ENCODE measurements around the gene PPID. TPM values are rescaled to one million over a fixed set of nuclear protein-coding genes. Genes with fewer than 3 reads are reported as not detected.

PPID gene
- total and polyA plus RNA-seq, 9 of the 15 experiments (the other 6 are each of a cell fraction or from before 2014, with no cell fraction given) = 46.5 to 160 (median 98.6) TPM

DNA sequence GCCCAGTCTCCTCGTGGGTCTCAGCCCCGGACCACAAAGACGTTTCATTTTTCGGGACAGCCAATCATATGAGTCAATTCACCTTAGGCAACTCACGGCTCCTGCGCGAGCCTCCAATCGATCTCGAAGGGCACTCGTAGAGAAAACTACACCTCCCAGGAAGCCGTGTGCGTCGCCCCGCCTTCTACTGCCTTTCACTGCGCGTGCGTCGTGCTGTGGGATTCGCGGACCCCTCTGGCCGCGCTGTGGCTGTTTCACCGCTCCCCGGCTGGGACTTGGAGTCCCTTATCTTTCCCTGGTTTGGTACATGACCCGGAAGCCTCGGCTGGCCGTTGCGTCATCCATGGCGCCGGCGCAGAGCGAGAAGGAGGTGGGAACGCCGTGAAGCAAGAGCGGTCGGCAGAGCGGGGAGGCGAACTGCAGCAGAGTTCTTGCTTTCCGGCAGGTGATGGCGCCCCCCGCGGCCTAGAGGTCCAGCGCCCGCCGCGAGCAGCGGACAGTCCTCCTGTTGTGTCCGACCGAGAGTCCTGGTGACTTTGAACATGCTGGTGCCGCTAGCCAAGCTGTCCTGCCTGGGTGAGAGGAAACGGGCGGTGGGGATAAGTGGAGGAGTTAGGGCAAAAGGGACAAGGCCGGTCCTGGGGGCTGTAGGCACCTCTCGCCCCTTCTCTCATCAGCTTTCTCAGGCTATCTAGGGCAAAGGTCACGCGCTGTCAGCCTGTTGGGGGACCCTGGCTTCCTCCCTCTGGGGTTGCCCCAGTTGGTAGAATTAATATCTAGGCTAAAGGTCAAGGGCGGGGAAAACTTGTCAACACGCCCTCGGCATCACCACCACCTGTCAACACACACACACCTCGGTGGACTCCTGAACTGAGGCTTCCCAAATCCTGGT is 51.0 kb downstream of the PPID start, which contains the start of gene ETFDH (continued):
- TF ChIP-seq DMBX1 (CRISPR knock-in tag; IDR thresholded peaks at IDR 0.05; ENCODE audit: borderline replicate concordance) (no peak), MEF2A (IDR thresholded peaks at IDR 0.05; ENCODE audit: control insufficient read depth, low read depth, low read length) (no peak), MEF2D (tag; conservative IDR thresholded peaks at IDR 0.05; ENCODE audit: low read depth) (no peak), NFE2 (IDR thresholded peaks at IDR 0.05; ENCODE audit: low read depth) (no peak), ARID2 (IDR thresholded peaks at IDR 0.05) (no peak), ZNF174 (CRISPR knock-in tag; IDR thresholded peaks at IDR 0.05) (no peak), PHB2 (IDR thresholded peaks at IDR 0.05; ENCODE audit: low read depth) (no peak), HNRNPUL1 (IDR thresholded peaks at IDR 0.05; ENCODE audit: low read length) (no peak), ZNF778 (CRISPR knock-in tag; IDR thresholded peaks at IDR 0.05) (no peak), SRSF1 (IDR thresholded peaks at IDR 0.05; ENCODE audit: low read depth, low read length) (no peak), TEAD1 (CRISPR knock-in tag; IDR thresholded peaks at IDR 0.05) (0 out of 4 replicates have a peak, but pooled peaks of 1 of the 2 experiments have one; percentile 22), BCLAF1 (IDR thresholded peaks at IDR 0.05; ENCODE audit: borderline replicate concordance in 1 of 2, control insufficient read depth in 1 of 2, low read depth in 2 of 2, low read length in 1 of 2) (0 out of 4 replicates have a peak, but pooled peaks of 1 of the 2 experiments have one; percentile 21), SIRT6 (IDR thresholded peaks at IDR 0.05; ENCODE audit: low read depth, low read length) (no peak)
- TF ChIP-seq, protein P1, sequence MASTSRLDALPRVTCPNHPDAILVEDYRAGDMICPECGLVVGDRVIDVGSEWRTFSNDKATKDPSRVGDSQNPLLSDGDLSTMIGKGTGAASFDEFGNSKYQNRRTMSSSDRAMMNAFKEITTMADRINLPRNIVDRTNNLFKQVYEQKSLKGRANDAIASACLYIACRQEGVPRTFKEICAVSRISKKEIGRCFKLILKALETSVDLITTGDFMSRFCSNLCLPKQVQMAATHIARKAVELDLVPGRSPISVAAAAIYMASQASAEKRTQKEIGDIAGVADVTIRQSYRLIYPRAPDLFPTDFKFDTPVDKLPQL (IDR thresholded peaks at IDR 0.05; ENCODE audit: extremely low read depth, insufficient read length) = no peak
- TF ChIP-seq, protein P2, sequence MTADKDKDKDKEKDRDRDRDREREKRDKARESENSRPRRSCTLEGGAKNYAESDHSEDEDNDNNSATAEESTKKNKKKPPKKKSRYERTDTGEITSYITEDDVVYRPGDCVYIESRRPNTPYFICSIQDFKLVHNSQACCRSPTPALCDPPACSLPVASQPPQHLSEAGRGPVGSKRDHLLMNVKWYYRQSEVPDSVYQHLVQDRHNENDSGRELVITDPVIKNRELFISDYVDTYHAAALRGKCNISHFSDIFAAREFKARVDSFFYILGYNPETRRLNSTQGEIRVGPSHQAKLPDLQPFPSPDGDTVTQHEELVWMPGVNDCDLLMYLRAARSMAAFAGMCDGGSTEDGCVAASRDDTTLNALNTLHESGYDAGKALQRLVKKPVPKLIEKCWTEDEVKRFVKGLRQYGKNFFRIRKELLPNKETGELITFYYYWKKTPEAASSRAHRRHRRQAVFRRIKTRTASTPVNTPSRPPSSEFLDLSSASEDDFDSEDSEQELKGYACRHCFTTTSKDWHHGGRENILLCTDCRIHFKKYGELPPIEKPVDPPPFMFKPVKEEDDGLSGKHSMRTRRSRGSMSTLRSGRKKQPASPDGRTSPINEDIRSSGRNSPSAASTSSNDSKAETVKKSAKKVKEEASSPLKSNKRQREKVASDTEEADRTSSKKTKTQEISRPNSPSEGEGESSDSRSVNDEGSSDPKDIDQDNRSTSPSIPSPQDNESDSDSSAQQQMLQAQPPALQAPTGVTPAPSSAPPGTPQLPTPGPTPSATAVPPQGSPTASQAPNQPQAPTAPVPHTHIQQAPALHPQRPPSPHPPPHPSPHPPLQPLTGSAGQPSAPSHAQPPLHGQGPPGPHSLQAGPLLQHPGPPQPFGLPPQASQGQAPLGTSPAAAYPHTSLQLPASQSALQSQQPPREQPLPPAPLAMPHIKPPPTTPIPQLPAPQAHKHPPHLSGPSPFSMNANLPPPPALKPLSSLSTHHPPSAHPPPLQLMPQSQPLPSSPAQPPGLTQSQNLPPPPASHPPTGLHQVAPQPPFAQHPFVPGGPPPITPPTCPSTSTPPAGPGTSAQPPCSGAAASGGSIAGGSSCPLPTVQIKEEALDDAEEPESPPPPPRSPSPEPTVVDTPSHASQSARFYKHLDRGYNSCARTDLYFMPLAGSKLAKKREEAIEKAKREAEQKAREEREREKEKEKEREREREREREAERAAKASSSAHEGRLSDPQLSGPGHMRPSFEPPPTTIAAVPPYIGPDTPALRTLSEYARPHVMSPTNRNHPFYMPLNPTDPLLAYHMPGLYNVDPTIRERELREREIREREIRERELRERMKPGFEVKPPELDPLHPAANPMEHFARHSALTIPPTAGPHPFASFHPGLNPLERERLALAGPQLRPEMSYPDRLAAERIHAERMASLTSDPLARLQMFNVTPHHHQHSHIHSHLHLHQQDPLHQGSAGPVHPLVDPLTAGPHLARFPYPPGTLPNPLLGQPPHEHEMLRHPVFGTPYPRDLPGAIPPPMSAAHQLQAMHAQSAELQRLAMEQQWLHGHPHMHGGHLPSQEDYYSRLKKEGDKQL (CRISPR knock-in tag; IDR thresholded peaks at IDR 0.05; ENCODE audit: borderline replicate concordance) = no peak
- TF ChIP-seq, protein P3, sequence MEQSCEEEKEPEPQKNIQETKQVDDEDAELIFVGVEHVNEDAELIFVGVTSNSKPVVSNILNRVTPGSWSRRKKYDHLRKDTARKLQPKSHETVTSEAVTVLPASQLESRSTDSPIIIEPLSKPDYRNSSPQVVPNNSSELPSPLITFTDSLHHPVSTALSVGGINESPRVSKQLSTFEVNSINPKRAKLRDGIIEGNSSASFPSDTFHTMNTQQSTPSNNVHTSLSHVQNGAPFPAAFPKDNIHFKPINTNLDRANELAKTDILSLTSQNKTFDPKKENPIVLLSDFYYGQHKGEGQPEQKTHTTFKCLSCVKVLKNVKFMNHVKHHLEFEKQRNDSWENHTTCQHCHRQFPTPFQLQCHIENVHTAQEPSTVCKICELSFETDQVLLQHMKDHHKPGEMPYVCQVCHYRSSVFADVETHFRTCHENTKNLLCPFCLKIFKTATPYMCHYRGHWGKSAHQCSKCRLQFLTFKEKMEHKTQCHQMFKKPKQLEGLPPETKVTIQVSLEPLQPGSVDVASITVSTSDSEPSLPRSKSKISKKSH (CRISPR knock-in tag; IDR thresholded peaks at IDR 0.05) = no peak
